NCI-H524 (cell line): Measurements from ENCODE around the gene DRAXIN.

ENCODE experiments used
- DNase-seq, 2 experiments: peaks; one replicate each; lab custom pipeline; 2025; lab: John Stamatoyannopoulos, UW

The DRAXIN gene

GRCh38 chr1:11685210-11685752 is 6.2 kb upstream of the DRAXIN start:
- DNase-seq = no peak

GRCh38 chr1:11688506-11688905 is 3.0 kb upstream of the DRAXIN start:
- no peak for DNase-seq

GRCh38 chr1:11690397-11691301 is 861 bp upstream of the DRAXIN start:
- peak in 1 of 2 experiments; percentile 26 for DNase-seq

- no peak for DNase-seq
These were observed 610 bp downstream of the DRAXIN start for GRCh38 chr1:11691928-11692711.

- DNase-seq = no peak
These were observed 1.6 kb downstream of the DRAXIN start for GRCh38 chr1:11693024-11693590.

DNA sequence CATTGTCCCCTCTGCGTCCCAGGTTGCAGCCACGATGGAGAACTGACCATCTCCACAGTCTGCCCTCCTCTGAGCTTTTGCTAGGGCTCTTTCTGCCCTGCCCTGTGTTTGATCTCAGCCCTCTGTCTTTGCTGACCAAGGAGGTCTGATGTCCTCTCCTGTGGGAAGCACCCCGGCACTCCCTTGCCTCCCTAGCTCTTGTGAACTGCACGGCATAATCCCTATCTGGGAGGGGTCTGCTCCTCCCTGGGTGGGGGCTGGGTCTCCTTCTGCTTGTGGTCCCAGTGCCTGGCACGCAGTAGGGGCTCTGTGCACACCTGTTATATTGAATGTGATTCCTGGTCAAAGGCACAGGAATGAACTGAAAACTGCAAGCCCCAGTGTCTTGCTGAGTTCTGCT is 2.4 kb downstream of the DRAXIN start:
- DNase-seq = no peak

- no peak for DNase-seq
These were observed 4.4 kb downstream of the DRAXIN start for GRCh38 chr1:11695861-11696260.

GRCh38 chr1:11697188-11697892 is 5.8 kb downstream of the DRAXIN start:
- DNase-seq = no peak

GRCh38 chr1:11697893-11698210 is 6.3 kb downstream of the DRAXIN start:
- no peak for DNase-seq

- peak; percentile 93 to 95 for DNase-seq
These were observed 9.3 kb downstream of the DRAXIN start for GRCh38 chr1:11700601-11701467.

GRCh38 chr1:11701551-11701961 is 10.0 kb downstream of the DRAXIN start:
- no peak for DNase-seq

- no peak for DNase-seq
These were observed 10.7 kb downstream of the DRAXIN start for GRCh38 chr1:11701981-11702803.

- DNase-seq = peak in 1 of 2 experiments; percentile 9
These were observed 12.1 kb downstream of the DRAXIN start for GRCh38 chr1:11703357-11704193.

GRCh38 chr1:11704194-11704529 is 12.7 kb downstream of the DRAXIN start:
- DNase-seq = no peak

DNA sequence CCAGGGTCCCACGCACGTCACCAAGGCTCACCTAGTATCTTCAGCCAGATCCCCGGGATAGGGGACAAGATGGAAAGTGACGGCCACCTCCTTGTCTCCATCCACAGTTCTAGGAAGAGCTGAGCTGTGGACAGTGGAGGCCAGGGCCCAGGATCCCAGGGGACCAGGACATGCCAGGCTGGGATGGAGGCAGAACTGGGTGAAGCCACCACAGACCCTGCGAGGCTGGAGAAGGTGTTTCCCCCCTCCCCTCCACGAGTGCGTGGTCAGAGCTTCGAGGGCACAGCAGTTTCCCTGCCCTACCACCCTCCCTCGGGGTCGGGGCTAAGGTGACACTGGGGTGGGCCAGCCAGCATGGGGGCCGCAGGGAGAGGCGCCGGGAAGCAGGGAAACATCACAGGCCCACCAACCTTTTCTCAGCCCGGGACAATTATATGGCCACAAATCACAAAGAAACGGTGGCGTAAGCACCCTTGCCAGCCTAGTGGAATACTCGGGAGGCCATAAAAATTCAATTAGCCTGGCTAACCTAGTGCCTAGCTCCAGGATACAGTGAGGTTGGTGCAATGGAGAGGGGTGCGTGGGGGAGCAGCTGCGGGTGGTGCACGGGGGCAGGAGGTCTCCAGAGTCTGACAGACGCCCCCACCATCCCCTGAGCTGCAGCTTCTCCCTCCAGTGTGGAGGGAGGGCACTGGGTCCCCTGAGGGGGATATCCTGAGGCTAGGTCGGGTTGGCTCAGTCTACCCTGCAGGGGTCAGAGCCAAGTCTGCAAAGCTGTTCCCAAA is 13.4 kb downstream of the DRAXIN start:
- no peak for DNase-seq

- DNase-seq = no peak
These were observed 14.1 kb downstream of the DRAXIN start for GRCh38 chr1:11705596-11705995.

DNA sequence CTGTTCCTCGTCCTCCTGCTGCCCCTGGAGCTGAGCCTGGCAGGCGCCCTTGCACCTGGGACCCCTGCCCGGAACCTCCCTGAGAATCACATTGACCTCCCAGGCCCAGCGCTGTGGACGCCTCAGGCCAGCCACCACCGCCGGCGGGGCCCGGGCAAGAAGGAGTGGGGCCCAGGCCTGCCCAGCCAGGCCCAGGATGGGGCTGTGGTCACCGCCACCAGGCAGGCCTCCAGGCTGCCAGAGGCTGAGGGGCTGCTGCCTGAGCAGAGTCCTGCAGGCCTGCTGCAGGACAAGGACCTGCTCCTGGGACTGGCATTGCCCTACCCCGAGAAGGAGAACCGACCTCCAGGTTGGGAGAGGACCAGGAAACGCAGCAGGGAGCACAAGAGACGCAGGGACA is 14.8 kb downstream of the DRAXIN start:
- DNase-seq = no peak

DNA sequence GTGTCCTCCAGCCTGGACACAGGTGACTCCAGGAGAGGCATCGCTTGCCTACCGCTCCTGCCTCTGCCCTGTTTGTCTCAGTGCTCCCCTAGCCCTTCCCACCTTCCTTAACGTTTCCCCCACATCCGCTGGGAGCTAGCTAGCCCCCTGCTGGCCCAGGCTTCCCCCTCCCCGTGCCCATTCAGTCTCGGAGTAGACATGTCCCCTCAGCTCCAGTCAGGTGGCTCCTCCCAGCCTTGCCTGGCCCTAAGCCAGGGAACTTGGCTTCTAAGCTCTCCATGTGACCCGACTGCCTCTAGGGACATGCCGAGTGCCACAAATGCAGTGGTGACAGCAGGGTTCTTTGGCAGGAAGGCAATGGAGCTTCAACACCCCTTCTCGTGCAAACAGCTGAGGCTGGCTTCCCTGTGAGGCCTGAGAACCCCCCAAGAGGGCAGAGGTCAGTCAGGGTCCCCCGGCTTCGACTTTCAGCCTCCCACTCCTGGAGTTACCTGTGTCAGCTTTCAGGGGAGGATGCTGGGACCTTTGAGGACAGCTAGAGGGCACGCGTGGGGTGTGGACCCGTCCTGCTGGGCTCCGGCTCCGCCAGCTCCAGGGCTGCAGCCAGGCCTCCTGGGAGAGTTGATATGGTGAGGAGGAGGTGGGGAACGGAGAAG is 16.2 kb downstream of the DRAXIN start:
- DNase-seq = peak; percentile 93 to 94
